ENCODE data around the gene IL23R. TPM values are rescaled to one million over a fixed set of nuclear protein-coding genes. Genes with fewer than 3 reads are reported as not detected.

The IL23R gene
- total and polyA plus RNA-seq, 2 of the 13 experiments (the other 11 are each of a cell fraction or from before 2014, with no cell fraction given), result not detected

DNA sequence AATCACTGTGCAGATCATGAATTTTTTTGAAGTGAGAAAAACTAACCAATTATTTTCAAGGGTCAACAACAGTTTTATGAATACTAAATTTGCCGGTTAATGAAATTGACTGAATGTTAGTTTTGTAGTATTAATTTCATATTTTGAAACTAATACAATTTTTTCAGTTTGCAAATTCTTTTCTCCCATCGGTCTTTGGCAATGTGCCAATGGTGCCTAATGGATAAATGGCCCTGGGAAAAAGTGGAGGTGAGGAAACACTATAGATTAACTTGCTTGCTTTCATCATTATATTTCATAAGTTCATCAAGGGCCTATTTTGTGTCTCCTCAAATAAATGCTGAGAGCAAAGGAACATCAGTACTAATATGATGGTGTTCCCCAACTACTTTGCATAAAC lies 35.6 kb upstream of the IL23R start (continued):
- TF ChIP-seq, protein P1, sequence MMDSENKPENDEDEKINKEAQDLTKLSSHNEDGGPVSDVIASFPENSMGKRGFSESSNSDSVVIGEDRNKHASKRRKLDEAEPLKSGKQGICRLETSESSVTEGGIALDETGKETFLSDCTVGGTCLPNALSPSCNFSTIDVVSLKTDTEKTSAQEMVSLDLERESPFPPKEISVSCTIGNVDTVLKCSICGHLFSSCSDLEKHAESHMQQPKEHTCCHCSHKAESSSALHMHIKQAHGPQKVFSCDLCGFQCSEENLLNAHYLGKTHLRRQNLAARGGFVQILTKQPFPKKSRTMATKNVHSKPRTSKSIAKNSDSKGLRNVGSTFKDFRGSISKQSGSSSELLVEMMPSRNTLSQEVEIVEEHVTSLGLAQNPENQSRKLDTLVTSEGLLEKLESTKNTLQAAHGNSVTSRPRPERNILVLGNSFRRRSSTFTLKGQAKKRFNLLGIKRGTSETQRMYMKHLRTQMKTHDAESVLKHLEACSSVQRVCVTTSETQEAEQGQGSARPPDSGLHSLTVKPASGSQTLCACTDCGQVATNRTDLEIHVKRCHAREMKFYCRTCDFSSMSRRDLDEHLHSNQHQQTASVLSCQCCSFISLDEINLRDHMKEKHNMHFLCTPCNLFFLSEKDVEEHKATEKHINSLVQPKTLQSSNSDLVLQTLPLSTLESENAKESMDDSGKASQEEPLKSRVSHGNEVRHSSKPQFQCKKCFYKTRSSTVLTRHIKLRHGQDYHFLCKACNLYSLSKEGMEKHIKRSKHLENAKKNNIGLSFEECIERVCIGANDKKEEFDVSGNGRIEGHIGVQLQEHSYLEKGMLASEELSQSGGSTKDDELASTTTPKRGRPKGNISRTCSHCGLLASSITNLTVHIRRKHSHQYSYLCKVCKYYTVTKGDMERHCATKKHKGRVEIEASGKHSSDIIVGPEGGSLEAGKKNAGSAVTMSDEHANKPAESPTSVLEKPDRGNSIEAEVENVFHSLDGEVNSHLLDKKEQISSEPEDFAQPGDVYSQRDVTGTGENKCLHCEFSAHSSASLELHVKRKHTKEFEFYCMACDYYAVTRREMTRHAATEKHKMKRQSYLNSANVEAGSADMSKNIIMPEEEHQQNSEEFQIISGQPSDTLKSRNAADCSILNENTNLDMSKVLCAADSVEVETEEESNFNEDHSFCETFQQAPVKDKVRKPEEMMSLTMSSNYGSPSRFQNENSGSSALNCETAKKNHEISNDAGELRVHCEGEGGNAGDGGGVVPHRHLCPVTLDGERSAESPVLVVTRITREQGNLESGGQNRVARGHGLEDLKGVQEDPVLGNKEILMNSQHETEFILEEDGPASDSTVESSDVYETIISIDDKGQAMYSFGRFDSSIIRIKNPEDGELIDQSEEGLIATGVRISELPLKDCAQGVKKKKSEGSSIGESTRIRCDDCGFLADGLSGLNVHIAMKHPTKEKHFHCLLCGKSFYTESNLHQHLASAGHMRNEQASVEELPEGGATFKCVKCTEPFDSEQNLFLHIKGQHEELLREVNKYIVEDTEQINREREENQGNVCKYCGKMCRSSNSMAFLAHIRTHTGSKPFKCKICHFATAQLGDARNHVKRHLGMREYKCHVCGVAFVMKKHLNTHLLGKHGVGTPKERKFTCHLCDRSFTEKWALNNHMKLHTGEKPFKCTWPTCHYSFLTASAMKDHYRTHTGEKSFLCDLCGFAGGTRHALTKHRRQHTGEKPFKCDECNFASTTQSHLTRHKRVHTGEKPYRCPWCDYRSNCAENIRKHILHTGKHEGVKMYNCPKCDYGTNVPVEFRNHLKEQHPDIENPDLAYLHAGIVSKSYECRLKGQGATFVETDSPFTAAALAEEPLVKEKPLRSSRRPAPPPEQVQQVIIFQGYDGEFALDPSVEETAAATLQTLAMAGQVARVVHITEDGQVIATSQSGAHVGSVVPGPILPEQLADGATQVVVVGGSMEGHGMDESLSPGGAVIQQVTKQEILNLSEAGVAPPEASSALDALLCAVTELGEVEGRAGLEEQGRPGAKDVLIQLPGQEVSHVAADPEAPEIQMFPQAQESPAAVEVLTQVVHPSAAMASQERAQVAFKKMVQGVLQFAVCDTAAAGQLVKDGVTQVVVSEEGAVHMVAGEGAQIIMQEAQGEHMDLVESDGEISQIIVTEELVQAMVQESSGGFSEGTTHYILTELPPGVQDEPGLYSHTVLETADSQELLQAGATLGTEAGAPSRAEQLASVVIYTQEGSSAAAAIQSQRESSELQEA (CRISPR knock-in tag; IDR thresholded peaks at IDR 0.05; ENCODE audit: not compliant biosample characterization), result no peak
- no peak for TF ChIP-seq SSRP1 (CRISPR knock-in tag; IDR thresholded peaks at IDR 0.05)
- TF ChIP-seq, protein P2, sequence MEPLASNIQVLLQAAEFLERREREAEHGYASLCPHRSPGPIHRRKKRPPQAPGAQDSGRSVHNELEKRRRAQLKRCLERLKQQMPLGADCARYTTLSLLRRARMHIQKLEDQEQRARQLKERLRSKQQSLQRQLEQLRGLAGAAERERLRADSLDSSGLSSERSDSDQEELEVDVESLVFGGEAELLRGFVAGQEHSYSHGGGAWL (CRISPR knock-in tag; IDR thresholded peaks at IDR 0.05), result no peak
- TF ChIP-seq ZNF766 (CRISPR knock-in tag; IDR thresholded peaks at IDR 0.05; ENCODE audit: borderline replicate concordance), result no peak
- TF ChIP-seq ZNF260 (CRISPR knock-in tag; IDR thresholded peaks at IDR 0.05; ENCODE audit: borderline replicate concordance, low read depth), result no peak
- no peak for TF ChIP-seq TBP (CRISPR knock-in tag; IDR thresholded peaks at IDR 0.05)
- TF ChIP-seq SP5 (CRISPR knock-in tag; IDR thresholded peaks at IDR 0.05; ENCODE audit: borderline replicate concordance, low read depth), result no peak
- TF ChIP-seq, protein P3, sequence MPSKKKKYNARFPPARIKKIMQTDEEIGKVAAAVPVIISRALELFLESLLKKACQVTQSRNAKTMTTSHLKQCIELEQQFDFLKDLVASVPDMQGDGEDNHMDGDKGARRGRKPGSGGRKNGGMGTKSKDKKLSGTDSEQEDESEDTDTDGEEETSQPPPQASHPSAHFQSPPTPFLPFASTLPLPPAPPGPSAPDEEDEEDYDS (CRISPR knock-in tag; IDR thresholded peaks at IDR 0.05), result no peak
- TF ChIP-seq, protein P4, sequence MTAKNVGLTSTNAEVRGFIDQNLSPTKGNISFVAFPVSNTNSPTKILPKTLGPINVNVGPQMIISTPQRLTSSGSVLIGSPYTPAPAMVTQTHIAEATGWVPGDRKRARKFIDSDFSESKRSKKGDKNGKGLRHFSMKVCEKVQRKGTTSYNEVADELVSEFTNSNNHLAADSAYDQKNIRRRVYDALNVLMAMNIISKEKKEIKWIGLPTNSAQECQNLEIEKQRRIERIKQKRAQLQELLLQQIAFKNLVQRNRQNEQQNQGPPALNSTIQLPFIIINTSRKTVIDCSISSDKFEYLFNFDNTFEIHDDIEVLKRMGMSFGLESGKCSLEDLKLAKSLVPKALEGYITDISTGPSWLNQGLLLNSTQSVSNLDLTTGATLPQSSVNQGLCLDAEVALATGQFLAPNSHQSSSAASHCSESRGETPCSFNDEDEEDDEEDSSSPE (CRISPR knock-in tag; IDR thresholded peaks at IDR 0.05), result no peak
